SK-N-SH (cell line): ENCODE data around the gene SLC66A1. TPM values are rescaled to one million over a fixed set of nuclear protein-coding genes. Genes with fewer than 3 reads are reported as not detected.
"Not testable (repeated sequence)": the region's sequence is repeated elsewhere in the genome, so short reads cannot be mapped to it uniquely, and the experiment has no call there.

Source experiments
- CTCF ChIA-PET: fragments of 300-600, 350-600 bp; formaldehyde crosslinking; extraction: SDS; loops from one replicate; lab custom pipeline; 2021; lab: Yijun Ruan, JAX
- POLR2A ChIA-PET: fragments of 350-600 bp; sonication (Branson Sonifier 250); formaldehyde crosslinking; extraction: SDS; loops from one replicate; lab custom pipeline; 2020; ENCODE audit warnings: antibody characterized with exemption, inconsistent platforms; lab: Yijun Ruan, JAX
- DNase-seq: peaks from one replicate; pipeline ENCODE4 v3.0.0; 2012
- H2AFZ ChIP-seq: fragments of 200-600 bp; sonication (generic); 2 replicates; pipeline ENCODE4 v1.8.1; 2016; ENCODE audit warnings: antibody characterized with exemption, mild to moderate bottlenecking, low read depth
- H3F3A ChIP-seq: fragments of 200-600 bp; sonication (generic); replicated peaks from 2 replicates; pipeline ENCODE3; 2016; ENCODE audit warnings: antibody characterized with exemption, mild to moderate bottlenecking; ENCODE audit not compliant: insufficient read depth
- H3K27ac ChIP-seq, 2 experiments: fragments of 200-500 bp in 1 of 2; fragments of 200-600 bp in 1 of 2; sonication (Bioruptor generic) in 1 of 2; sonication (generic), shearing (Covaris generic) in 1 of 2; 2 replicates each; pipeline versions ENCODE4 v1.5.1 to v1.6.1; 2014 to 2016; ENCODE audit warnings: low read depth in 2 of 2, inconsistent platforms in 1 of 2, low read length in 1 of 2, mild to moderate bottlenecking in 1 of 2, mixed read lengths in 1 of 2
- H3K27me3 ChIP-seq: fragments of 200-600 bp; sonication (generic), shearing (Covaris generic); 2 replicates; pipeline ENCODE4 v1.6.1; 2016; ENCODE audit warnings: mixed run types; ENCODE audit not compliant: insufficient read depth
- H3K36me3 ChIP-seq, 2 experiments: fragments of 200-500 bp in 1 of 2; fragments of 200-600 bp in 1 of 2; sonication (Bioruptor generic) in 1 of 2; sonication (generic) in 1 of 2; replicated peaks in 1 of 2; 2 replicates each; pipeline versions ENCODE3 to v1.5.1; 2014 to 2016; ENCODE audit warnings: low read length in 1 of 2, mild to moderate bottlenecking in 1 of 2; ENCODE audit not compliant: insufficient read depth in 2 of 2, control insufficient read depth in 1 of 2
- H3K4me1 ChIP-seq, 2 experiments: fragments of 200-500 bp in 1 of 2; fragments of 200-600 bp in 1 of 2; sonication (Bioruptor generic) in 1 of 2; sonication (generic), shearing (Covaris generic) in 1 of 2; 2 replicates each; pipeline versions ENCODE4 v1.5.1 to v1.6.1; 2014 to 2016; ENCODE audit warnings: low read depth in 1 of 2, low read length in 1 of 2, mixed run types in 1 of 2; ENCODE audit not compliant: insufficient read depth in 2 of 2, control insufficient read depth in 1 of 2
- H3K4me2 ChIP-seq: fragments of 200-600 bp; sonication (generic), shearing (Covaris generic); 2 replicates; pipeline ENCODE4 v1.6.1; 2017; ENCODE audit warnings: mixed run types
- H3K4me3 ChIP-seq, 2 experiments: fragments of 200-500 bp in 1 of 2; fragments of 200-600 bp in 1 of 2; sonication (Bioruptor generic) in 1 of 2; sonication (generic), shearing (Covaris generic) in 1 of 2; 2 replicates each; pipeline versions ENCODE4 v1.5.1 to v1.8.1; 2014 to 2016; ENCODE audit warnings: low read depth in 2 of 2, inconsistent platforms in 1 of 2, low read length in 1 of 2, mild to moderate bottlenecking in 1 of 2, mixed read lengths in 1 of 2, moderate library complexity in 1 of 2
- H3K79me2 ChIP-seq: fragments of 200-600 bp; sonication (generic); 2 replicates; pipeline ENCODE4 v1.8.1; 2017; ENCODE audit warnings: mild to moderate bottlenecking; ENCODE audit not compliant: insufficient read depth
- H3K9ac ChIP-seq: fragments of 200-600 bp; sonication (generic); 2 replicates; pipeline ENCODE4 v1.6.1; 2017; ENCODE audit warnings: mixed run types
- H3K9me2 ChIP-seq: fragments of 200-600 bp; sonication (generic); 2 replicates; pipeline ENCODE4 v1.6.1; 2017; ENCODE audit warnings: mixed run types
- H3K9me3 ChIP-seq: fragments of 200-600 bp; sonication (generic); 2 replicates; pipeline ENCODE4 v1.6.1; 2017; ENCODE audit warnings: mixed run types, mild to moderate bottlenecking, moderate library complexity
- H4K20me1 ChIP-seq: fragments of 200-600 bp; sonication (generic); 2 replicates; pipeline ENCODE4 v1.6.1; 2017; ENCODE audit warnings: mild to moderate bottlenecking, mixed run types; ENCODE audit not compliant: insufficient read depth
- CHD2 ChIP-seq: fragments of 150-350 bp; IDR thresholded peaks from 2 replicates; pipeline ENCODE4 v1.6.1; 2018; ENCODE audit warnings: low read length; ENCODE audit not compliant: partially characterized antibody
- ELF1 ChIP-seq: IDR thresholded peaks from 2 replicates; pipeline ENCODE4 v1.4.0; 2012
- EP300 ChIP-seq, 2 experiments: IDR thresholded peaks; 2 replicates each; pipeline versions ENCODE4 v1.4.0 to v1.6.1; 2012; ENCODE audit warnings: borderline replicate concordance in 1 of 2, low read depth in 1 of 2, low read length in 1 of 2
- FOXJ3 ChIP-seq: sonication (generic); formaldehyde crosslinking; IDR thresholded peaks from 2 replicates; pipeline ENCODE4 v1.5.1; 2020; ENCODE audit warnings: mild to moderate bottlenecking, missing genetic modification reagents
- GABPA ChIP-seq: IDR thresholded peaks from 2 replicates; pipeline ENCODE4 v1.4.0; 2012; ENCODE audit warnings: low read depth, mild to moderate bottlenecking
- GATA2 ChIP-seq: sonication (generic); formaldehyde crosslinking; IDR thresholded peaks from 2 replicates; pipeline ENCODE4 v1.5.0; 2020; ENCODE audit warnings: mild to moderate bottlenecking, missing genetic modification reagents
- IRF3 ChIP-seq: fragments of 150-350 bp; IDR thresholded peaks from 2 replicates; pipeline ENCODE4 v1.6.1; 2016; ENCODE audit warnings: mild to moderate bottlenecking, low read depth, low read length
- JUND ChIP-seq: IDR thresholded peaks from 2 replicates; pipeline ENCODE4 v1.4.0; 2012
- MAX ChIP-seq: IDR thresholded peaks from 2 replicates; pipeline ENCODE4 v1.4.0; 2012; ENCODE audit warnings: low read depth
- MEF2A ChIP-seq: IDR thresholded peaks from 2 replicates; pipeline ENCODE4 v1.4.0; 2012; ENCODE audit warnings: low read depth, borderline replicate concordance
- NFIC ChIP-seq: IDR thresholded peaks from 2 replicates; pipeline ENCODE4 v1.4.0; 2012; ENCODE audit warnings: borderline replicate concordance
- POLR2AphosphoS5 ChIP-seq: IDR thresholded peaks from 2 replicates; pipeline ENCODE4 v1.6.1; 2012; ENCODE audit warnings: low read depth, low read length
- RAD21 ChIP-seq: IDR thresholded peaks from 2 replicates; pipeline ENCODE4 v1.6.1; 2012; ENCODE audit warnings: mild to moderate bottlenecking, low read length
- RCOR1 ChIP-seq: fragments of 150-350 bp; IDR thresholded peaks from 2 replicates; pipeline ENCODE4 v1.6.1; 2017; ENCODE audit warnings: antibody characterized with exemption, low read length
- RFX5 ChIP-seq: IDR thresholded peaks from 2 replicates; pipeline ENCODE4 v1.6.1; 2012; ENCODE audit warnings: mild to moderate bottlenecking, improper control_type of control experiment, low read length
- SMC3 ChIP-seq: IDR thresholded peaks from 2 replicates; pipeline ENCODE4 v1.6.1; 2012; ENCODE audit warnings: low read depth, low read length, improper control_type of control experiment
- TAF1 ChIP-seq: IDR thresholded peaks from 2 replicates; pipeline ENCODE4 v1.6.1; 2012; ENCODE audit warnings: low read depth, mild to moderate bottlenecking, low read length, moderate library complexity, borderline replicate concordance
- TEAD4 ChIP-seq: IDR thresholded peaks from 2 replicates; pipeline ENCODE4 v1.4.0; 2012; ENCODE audit warnings: mild to moderate bottlenecking, borderline replicate concordance; ENCODE audit not compliant: insufficient read depth
- USF1 ChIP-seq: IDR thresholded peaks from 2 replicates; pipeline ENCODE4 v1.4.0; 2012; ENCODE audit warnings: low read depth, borderline replicate concordance
- YY1 ChIP-seq: IDR thresholded peaks from 2 replicates; pipeline ENCODE4 v1.4.0; 2012; ENCODE audit warnings: low read depth, mild to moderate bottlenecking
- WGBS: methylation state at CpG from one replicate; pipeline ENCODE4 v1.1.6; 2017; ENCODE audit warnings: low lambda C conversion rate; 5-methylcytosine and 5-hydroxymethylcytosine counted together
- polyA plus RNA-seq, 3 experiments: library from polyadenylated mRNA; depleted of rRNA; stranded (reverse); fragments of >200 nt; gene quantifications; 2 replicates each; pipeline ENCODE4 v1.2.3, GENCODE V29; 2012

SLC66A1 gene
- polyA plus RNA-seq, 1 of the 3 experiments (the other 2 are of a cell fraction), result 16.9 TPM

GRCh38 chr1:19294638-19295037 is 17.5 kb upstream of the SLC66A1 start (continued):
- TF ChIP-seq GABPA, result no peak
- no peak for TF ChIP-seq GATA2 (CRISPR knock-in tag)
- TF ChIP-seq CHD2, result no peak
- TF ChIP-seq TEAD4, result no peak
- TF ChIP-seq JUND, result no peak
- TF ChIP-seq TAF1, result no peak
- no peak for TF ChIP-seq EP300 (IDR thresholded peaks at IDR 0.05; ENCODE audit: borderline replicate concordance in 1 of 2, low read depth in 1 of 2, low read length in 1 of 2)
- no peak for TF ChIP-seq RCOR1
- no peak for TF ChIP-seq FOXJ3 (CRISPR knock-in tag)

- POLR2A ChIA-PET, result no interaction called here
Measured at GRCh38 chr1:19300211-19300610, 11.9 kb upstream of the SLC66A1 start.

GRCh38 chr1:19304081-19304480 is 8.0 kb upstream of the SLC66A1 start:
- H3K9me2 ChIP-seq, H3K4me1 ChIP-seq, H3K79me2 ChIP-seq, H3K9ac ChIP-seq, H2AFZ ChIP-seq, H3K27me3 ChIP-seq, POLR2A ChIA-PET, H3K9me3 ChIP-seq, H4K20me1 ChIP-seq, H3K27ac ChIP-seq, DNase-seq, H3K4me2 ChIP-seq, H3K4me3 ChIP-seq, H3F3A ChIP-seq: not testable (repeated sequence)
- 99% methylated on average over 8 of the region's 10 CpGs for WGBS
- peaks cover 20 to 36% of the 10 kb centered on the region in 2 experiments for H3K36me3 ChIP-seq
- CTCF ChIA-PET, result interaction anchor here (0.9 kb wide), 1 partner anchor 350 kb away, joined by 3 read pairs; no protein-coding TSS in a partner anchor

More at GRCh38 chr1:19300211-19300610, 11.9 kb upstream of the SLC66A1 start:
- Histone ChIP-seq H3K36me3 (peaks cover 13 to 22% of the 10 kb centered on the region in 2 experiments), H3K79me2 (no peaks in the 10 kb centered on the region), H4K20me1 (no peaks in the 10 kb centered on the region), H3K9me3 (peaks cover 1% of the 10 kb centered on the region; the same call in 1 of the 2 replicates), H3K27me3 (no peaks in the 10 kb centered on the region), H3K9me2 (no peaks in the 10 kb centered on the region), H2AFZ (no peak overlapping the region), H3K9ac (no peak overlapping the region), H3K27ac (no peak overlapping the region), H3F3A (no peaks in the 10 kb centered on the region), H3K4me1 (no peaks in the 10 kb centered on the region), H3K4me3 (no peak overlapping the region), H3K4me2 (no peak overlapping the region)
- WGBS, result 90% methylated on average over 2 of the region's 2 CpGs
- no peak for TF ChIP-seq USF1
- DNase-seq, result no peak
- CTCF ChIA-PET, result no interaction called here

GRCh38 chr1:19305880-19306279 is 6.2 kb upstream of the SLC66A1 start:
- CTCF ChIA-PET, result no interaction called here
- peaks cover 23% of the 10 kb centered on the region for H3K79me2 ChIP-seq
- no peak overlapping the region for H3K4me2 ChIP-seq
- H3K4me1 ChIP-seq, result peaks cover 3 to 4% of the 10 kb centered on the region in 2 experiments; a peak in 1 of 4 replicates
- H2AFZ ChIP-seq, result no peak overlapping the region
- H3K9me2 ChIP-seq, result no peaks in the 10 kb centered on the region
- H4K20me1 ChIP-seq, result peaks cover 16% of the 10 kb centered on the region
- 100% methylated on average over 4 of the region's 11 CpGs for whole genome bisulfite sequencing
- H3K4me3 ChIP-seq, result no peak overlapping the region
- no peak overlapping the region for H3K27ac ChIP-seq
- no peaks in the 10 kb centered on the region for H3F3A ChIP-seq
- peaks cover 20 to 36% of the 10 kb centered on the region in 2 experiments for H3K36me3 ChIP-seq
- H3K9me3 ChIP-seq, result no peaks in the 10 kb centered on the region
- H3K9ac ChIP-seq, result no peak overlapping the region
- POLR2A ChIA-PET, result no interaction called here
- H3K27me3 ChIP-seq, result no peaks in the 10 kb centered on the region
- DNase-seq, result no peak
- TF ChIP-seq YY1 (no peak), ELF1 (no peak), SMC3 (no peak), MEF2A (no peak), GABPA (no peak), CHD2 (no peak), IRF3 (no peak), RAD21 (no peak), MAX (no peak), POLR2AphosphoS5 (no peak), TAF1 (no peak), EP300 (IDR thresholded peaks at IDR 0.05; ENCODE audit: borderline replicate concordance in 1 of 2, low read depth in 1 of 2, low read length in 1 of 2) (no peak), JUND (no peak), RFX5 (no peak), NFIC (no peak)
